GM12892 (cell line): ENCODE results near the gene FAM181B.

Experiments used
- POLR2A ChIP-seq: IDR thresholded peaks from 2 replicates; pipeline ENCODE4 v1.6.1; 2011; ENCODE audit warnings: low read depth, low read length, control low read depth
- POLR2AphosphoS5 ChIP-seq: IDR thresholded peaks from 2 replicates; pipeline ENCODE4 v1.6.1; 2011; ENCODE audit warnings: low read depth, low read length, control low read depth
- TAF1 ChIP-seq: IDR thresholded peaks from 2 replicates; pipeline ENCODE4 v1.6.1; 2011; ENCODE audit warnings: low read depth, mild to moderate bottlenecking, control low read depth, low read length, borderline replicate concordance

GRCh38 chr11:82775736-82776346, 42.2 kb upstream of the FAM181B start:
- TF ChIP-seq POLR2A: no peak
- no peak for TF ChIP-seq TAF1
- no peak for TF ChIP-seq POLR2AphosphoS5
